ENCODE data around the gene SYNE1.
"Not testable (repeated sequence)": the region's sequence is repeated elsewhere in the genome, so short reads cannot be mapped to it uniquely, and the experiment has no call there.

SYNE1 gene

DNA sequence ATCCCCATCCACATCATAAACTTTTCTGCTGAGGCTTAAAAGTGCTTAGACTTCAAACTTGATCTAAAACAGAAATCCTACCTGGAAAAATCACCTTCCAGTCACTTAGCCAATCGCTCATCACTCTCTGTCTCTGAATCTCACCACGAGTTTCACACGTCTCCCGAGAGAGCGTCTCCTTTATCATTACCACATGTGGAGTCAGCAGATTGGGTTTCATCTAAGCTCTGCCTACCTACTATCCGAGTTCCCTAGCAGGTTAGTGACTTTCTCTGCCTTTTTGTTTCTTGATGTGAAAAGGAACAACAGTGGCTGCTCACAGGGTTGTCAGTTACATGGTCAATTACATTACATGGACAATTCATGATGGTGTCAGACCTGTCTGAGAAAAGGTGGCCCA, 543.5 kb downstream of the SYNE1 start:
- Histone ChIP-seq H3K4me3 (ENCODE audit: low read length) (no peak overlapping the region), H3K27me3 (ENCODE audit: control insufficient read depth, insufficient read depth, low read length) (no peaks in the 10 kb centered on the region), H3K9ac (ENCODE audit: low read length) (no peak overlapping the region), H3K4me1 (ENCODE audit: control insufficient read depth, low read depth, low read length) (no peaks in the 10 kb centered on the region), H3K36me3 (ENCODE audit: control insufficient read depth, low read depth, low read length) (no peaks in the 10 kb centered on the region), H3K9me3 (ENCODE audit: control insufficient read depth, low read depth, low read length) (no peaks in the 10 kb centered on the region), H3K27ac (ENCODE audit: low read length) (no peak overlapping the region)

- Histone ChIP-seq H3K36me3 (ENCODE audit: control insufficient read depth, low read depth, low read length) (no peaks in the 10 kb centered on the region), H3K9ac (ENCODE audit: low read length) (no peak overlapping the region), H3K27ac (ENCODE audit: low read length) (no peak overlapping the region), H3K9me3 (ENCODE audit: control insufficient read depth, low read depth, low read length) (no peaks in the 10 kb centered on the region), H3K4me3 (ENCODE audit: low read length) (no peak overlapping the region), H3K27me3 (ENCODE audit: control insufficient read depth, insufficient read depth, low read length) (no peaks in the 10 kb centered on the region), H3K4me1 (ENCODE audit: control insufficient read depth, low read depth, low read length) (no peaks in the 10 kb centered on the region)
Measured at GRCh38 chr6:152091851-152092341, 545.3 kb downstream of the SYNE1 start.

DNA sequence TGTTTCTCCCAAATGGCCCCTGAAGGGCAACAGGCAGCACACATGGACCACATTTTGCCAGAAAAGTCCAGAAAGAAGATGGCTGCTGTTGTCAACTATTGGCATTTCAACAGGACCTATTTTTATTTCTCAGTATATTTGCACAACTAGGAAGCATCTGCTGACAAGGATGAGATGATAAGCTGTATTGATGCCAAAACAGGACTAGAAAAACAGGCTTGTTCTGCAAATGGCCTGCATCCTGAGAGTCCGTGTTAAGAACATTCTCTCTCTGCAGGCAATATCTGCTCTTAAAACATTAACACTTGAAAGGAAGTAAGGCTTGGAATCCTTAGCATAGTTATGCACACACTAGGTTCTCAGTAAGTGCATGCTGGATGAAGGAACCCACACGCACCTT, 546.0 kb downstream of the SYNE1 start:
- H3K9ac ChIP-seq (ENCODE audit: low read length): no peak overlapping the region
- H3K27ac ChIP-seq (ENCODE audit: low read length): no peak overlapping the region
- no peaks in the 10 kb centered on the region for H3K9me3 ChIP-seq (ENCODE audit: control insufficient read depth, low read depth, low read length)
- H3K27me3 ChIP-seq (ENCODE audit: control insufficient read depth, insufficient read depth, low read length): no peaks in the 10 kb centered on the region
- H3K4me1 ChIP-seq (ENCODE audit: control insufficient read depth, low read depth, low read length): no peaks in the 10 kb centered on the region
- no peak overlapping the region for H3K4me3 ChIP-seq (ENCODE audit: low read length)
- no peaks in the 10 kb centered on the region for H3K36me3 ChIP-seq (ENCODE audit: control insufficient read depth, low read depth, low read length)

DNA sequence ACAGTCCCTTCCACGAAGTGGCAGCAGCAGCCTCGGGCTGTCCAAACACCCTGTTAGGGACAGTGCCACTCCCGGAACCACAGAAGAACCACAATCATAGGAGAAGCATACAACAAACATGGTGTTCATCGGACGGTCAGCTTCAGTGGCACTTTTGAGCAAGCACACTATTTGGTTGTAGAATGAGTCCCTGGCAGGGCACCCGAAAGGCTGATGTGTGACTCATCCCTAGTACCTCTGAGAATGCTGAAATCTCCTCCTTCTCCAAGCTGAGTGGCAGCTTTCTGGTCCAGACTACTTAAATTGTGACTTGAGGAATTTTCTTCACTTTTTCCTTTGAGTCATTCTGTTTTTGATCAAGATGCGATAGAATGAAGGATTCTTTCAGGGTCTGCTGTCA, 547.2 kb downstream of the SYNE1 start:
- H3K9me3 ChIP-seq (ENCODE audit: control insufficient read depth, low read depth, low read length): no peaks in the 10 kb centered on the region
- no peaks in the 10 kb centered on the region for H3K27me3 ChIP-seq (ENCODE audit: control insufficient read depth, insufficient read depth, low read length)
- H3K4me1 ChIP-seq (ENCODE audit: control insufficient read depth, low read depth, low read length): no peaks in the 10 kb centered on the region
- H3K9ac ChIP-seq (ENCODE audit: low read length): no peak overlapping the region
- H3K27ac ChIP-seq (ENCODE audit: low read length): no peak overlapping the region
- H3K36me3 ChIP-seq (ENCODE audit: control insufficient read depth, low read depth, low read length): no peaks in the 10 kb centered on the region
- H3K4me3 ChIP-seq (ENCODE audit: low read length): no peak overlapping the region

- Histone ChIP-seq H3K27me3 (ENCODE audit: control insufficient read depth, insufficient read depth, low read length) (no peaks in the 10 kb centered on the region), H3K9me3 (ENCODE audit: control insufficient read depth, low read depth, low read length) (no peaks in the 10 kb centered on the region), H3K4me3 (ENCODE audit: low read length) (no peak overlapping the region), H3K4me1 (ENCODE audit: control insufficient read depth, low read depth, low read length) (no peaks in the 10 kb centered on the region), H3K36me3 (ENCODE audit: control insufficient read depth, low read depth, low read length) (no peaks in the 10 kb centered on the region), H3K27ac (ENCODE audit: low read length) (no peak overlapping the region), H3K9ac (ENCODE audit: low read length) (no peak overlapping the region)
Measured at GRCh38 chr6:152087701-152088100, 549.5 kb downstream of the SYNE1 start.

DNA sequence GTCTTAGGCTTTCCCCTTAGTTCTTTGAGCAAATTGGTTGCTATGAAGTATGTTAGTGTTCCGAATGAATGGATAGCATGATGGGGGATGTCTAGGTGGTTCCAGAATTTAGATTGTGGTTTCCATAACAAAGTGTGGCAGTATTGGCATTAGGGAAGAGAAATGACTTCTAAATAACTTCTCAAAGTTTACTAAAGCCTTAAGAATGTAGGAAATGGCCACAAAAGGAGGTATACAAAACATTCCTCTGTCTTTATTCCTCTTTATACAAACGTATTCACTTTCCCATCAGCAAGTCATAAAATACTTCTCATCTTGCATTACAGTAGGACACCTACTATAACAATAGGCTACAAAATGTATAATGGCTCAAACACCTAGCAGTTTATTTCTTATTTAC, 550.1 kb downstream of the SYNE1 start:
- Histone ChIP-seq H3K9me3 (ENCODE audit: control insufficient read depth, low read depth, low read length) (no peaks in the 10 kb centered on the region), H3K9ac (ENCODE audit: low read length) (no peak overlapping the region), H3K4me3 (ENCODE audit: low read length) (no peak overlapping the region), H3K27me3 (ENCODE audit: control insufficient read depth, insufficient read depth, low read length) (no peaks in the 10 kb centered on the region), H3K36me3 (ENCODE audit: control insufficient read depth, low read depth, low read length) (no peaks in the 10 kb centered on the region), H3K4me1 (ENCODE audit: control insufficient read depth, low read depth, low read length) (no peaks in the 10 kb centered on the region), H3K27ac (ENCODE audit: low read length) (no peak overlapping the region)

- H3K27me3 ChIP-seq (ENCODE audit: control insufficient read depth, insufficient read depth, low read length): no peaks in the 10 kb centered on the region
- no peaks in the 10 kb centered on the region for H3K9me3 ChIP-seq (ENCODE audit: control insufficient read depth, low read depth, low read length)
- H3K27ac ChIP-seq (ENCODE audit: low read length): no peak overlapping the region
Measured at GRCh38 chr6:152086223-152086873, 550.8 kb downstream of the SYNE1 start.

DNA sequence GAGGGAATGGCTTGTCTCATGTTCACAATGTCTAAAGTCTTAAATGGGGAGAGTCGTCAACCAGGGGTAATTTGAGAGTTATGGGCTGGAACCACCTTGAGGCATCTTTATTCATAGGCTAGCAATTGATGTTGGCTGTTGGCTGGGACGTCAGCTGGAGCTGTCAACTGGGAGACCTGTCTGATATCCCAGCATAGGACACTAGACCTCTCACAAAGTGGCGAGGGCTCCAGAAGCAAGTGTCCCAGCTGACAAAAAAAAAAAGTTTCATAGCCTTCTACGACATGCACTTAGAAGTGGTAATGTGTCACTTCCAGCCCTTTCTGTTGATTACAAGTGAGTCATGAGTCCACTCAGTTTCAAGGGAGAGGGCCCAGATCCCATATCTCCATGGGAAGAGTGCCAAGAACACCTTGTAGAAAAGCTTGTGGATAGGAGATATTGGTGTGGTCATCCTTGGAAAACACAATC, 551.7 kb downstream of the SYNE1 start:
- Histone ChIP-seq H3K4me1 (ENCODE audit: control insufficient read depth, low read depth, low read length) (no peaks in the 10 kb centered on the region), H3K36me3 (ENCODE audit: control insufficient read depth, low read depth, low read length) (no peaks in the 10 kb centered on the region), H3K9me3 (ENCODE audit: control insufficient read depth, low read depth, low read length) (no peaks in the 10 kb centered on the region), H3K4me3 (ENCODE audit: low read length) (no peak overlapping the region), H3K9ac (ENCODE audit: low read length) (no peak overlapping the region), H3K27ac (ENCODE audit: low read length) (no peak overlapping the region), H3K27me3 (ENCODE audit: control insufficient read depth, insufficient read depth, low read length) (no peaks in the 10 kb centered on the region)

More at GRCh38 chr6:152086223-152086873, 550.8 kb downstream of the SYNE1 start:
- Histone ChIP-seq H3K4me1 (ENCODE audit: control insufficient read depth, low read depth, low read length) (no peaks in the 10 kb centered on the region), H3K36me3 (ENCODE audit: control insufficient read depth, low read depth, low read length) (no peaks in the 10 kb centered on the region), H3K9ac (ENCODE audit: low read length) (no peak overlapping the region), H3K4me3 (ENCODE audit: low read length) (no peak overlapping the region)

GRCh38 chr6:152078804-152079203, 558.4 kb downstream of the SYNE1 start:
- Histone ChIP-seq H3K9ac (ENCODE audit: low read length) (no peak overlapping the region), H3K4me1 (ENCODE audit: control insufficient read depth, low read depth, low read length) (no peaks in the 10 kb centered on the region), H3K9me3 (ENCODE audit: control insufficient read depth, low read depth, low read length) (peaks cover 8% of the 10 kb centered on the region), H3K36me3 (ENCODE audit: control insufficient read depth, low read depth, low read length) (no peaks in the 10 kb centered on the region), H3K27me3 (ENCODE audit: control insufficient read depth, insufficient read depth, low read length) (no peaks in the 10 kb centered on the region), H3K27ac (ENCODE audit: low read length) (no peak overlapping the region), H3K4me3 (ENCODE audit: low read length) (no peak overlapping the region)

DNA sequence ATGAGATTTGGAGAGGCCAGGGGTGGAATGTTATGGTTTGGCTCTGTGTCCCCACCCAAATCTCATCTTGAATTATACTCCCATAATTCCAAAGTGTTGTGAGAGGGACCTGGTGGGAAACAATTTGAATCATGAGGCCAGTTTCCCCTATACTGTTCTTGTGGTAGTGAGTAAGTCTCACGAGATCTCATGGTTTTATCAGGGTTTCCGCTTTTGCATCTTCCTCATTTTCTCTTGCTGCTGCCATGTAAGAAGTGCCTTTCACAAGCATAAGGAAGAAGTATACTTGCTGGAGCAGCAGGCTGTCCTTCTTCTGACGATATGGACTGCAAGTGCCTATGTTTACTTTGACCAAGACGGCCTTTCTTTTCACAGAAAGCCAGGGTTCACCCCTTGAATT, 559.2 kb downstream of the SYNE1 start:
- H3K9ac ChIP-seq (ENCODE audit: low read length): no peak overlapping the region
- peaks cover 8% of the 10 kb centered on the region for H3K9me3 ChIP-seq (ENCODE audit: control insufficient read depth, low read depth, low read length)
- no peaks in the 10 kb centered on the region for H3K36me3 ChIP-seq (ENCODE audit: control insufficient read depth, low read depth, low read length)
- H3K27ac ChIP-seq (ENCODE audit: low read length): no peak overlapping the region
- no peak overlapping the region for H3K4me3 ChIP-seq (ENCODE audit: low read length)
- no peaks in the 10 kb centered on the region for H3K4me1 ChIP-seq (ENCODE audit: control insufficient read depth, low read depth, low read length)
- H3K27me3 ChIP-seq (ENCODE audit: control insufficient read depth, insufficient read depth, low read length): no peaks in the 10 kb centered on the region

DNA sequence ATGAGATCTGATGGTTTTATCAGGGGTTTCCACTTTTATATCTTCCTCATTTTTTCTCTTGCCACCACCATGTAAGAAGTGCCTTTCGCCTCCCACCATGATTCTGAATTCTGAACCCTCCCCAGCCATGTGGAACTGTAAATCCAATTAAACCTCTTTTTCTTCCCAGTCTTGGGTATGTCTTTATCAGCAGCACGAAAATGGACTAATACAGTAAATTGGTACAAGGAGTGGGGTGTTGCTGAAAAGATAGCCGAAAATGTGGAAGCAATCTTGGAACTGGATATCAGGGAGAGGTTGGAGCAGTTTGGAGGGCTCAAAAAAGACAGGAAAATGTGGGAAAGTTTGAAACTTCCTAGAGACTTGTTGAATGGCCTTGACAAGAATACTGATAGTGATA, 560.9 kb downstream of the SYNE1 start:
- not testable (repeated sequence) for H3K4me1 ChIP-seq (ENCODE audit: control insufficient read depth, low read depth, low read length); H3K27ac ChIP-seq (ENCODE audit: low read length); H3K27me3 ChIP-seq (ENCODE audit: control insufficient read depth, insufficient read depth, low read length); H3K36me3 ChIP-seq (ENCODE audit: control insufficient read depth, low read depth, low read length); H3K4me3 ChIP-seq (ENCODE audit: low read length); H3K9ac ChIP-seq (ENCODE audit: low read length); H3K9me3 ChIP-seq (ENCODE audit: control insufficient read depth, low read depth, low read length)

DNA sequence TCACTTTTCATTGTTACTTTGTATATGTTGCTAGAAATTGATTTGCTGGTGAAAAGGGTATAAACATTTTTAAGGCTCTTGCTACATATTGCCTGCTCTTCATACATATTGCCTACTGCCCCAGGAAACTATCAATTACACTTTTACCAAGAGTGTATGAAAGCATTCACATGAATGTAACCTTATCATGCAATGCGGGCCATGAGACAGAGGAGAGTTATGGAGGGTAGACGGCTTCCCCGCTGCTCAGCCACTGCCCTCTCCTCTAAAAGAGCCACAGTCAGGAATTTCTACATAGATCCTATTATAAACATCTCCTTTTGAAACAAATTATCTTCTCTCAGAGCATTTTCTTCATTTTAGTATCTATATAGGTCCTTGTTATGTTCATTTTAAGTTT, 565.3 kb downstream of the SYNE1 start:
- Histone ChIP-seq H3K4me1 (ENCODE audit: control insufficient read depth, low read depth, low read length) (no peaks in the 10 kb centered on the region), H3K27me3 (ENCODE audit: control insufficient read depth, insufficient read depth, low read length) (no peaks in the 10 kb centered on the region), H3K9me3 (ENCODE audit: control insufficient read depth, low read depth, low read length) (peaks cover 8% of the 10 kb centered on the region), H3K27ac (ENCODE audit: low read length) (no peak overlapping the region), H3K36me3 (ENCODE audit: control insufficient read depth, low read depth, low read length) (no peaks in the 10 kb centered on the region), H3K4me3 (ENCODE audit: low read length) (no peak overlapping the region), H3K9ac (ENCODE audit: low read length) (no peak overlapping the region)
